Measurements from ENCODE around the gene FXN.
A peak's percentile ranks its signal among the peaks of the same experiment; 100 is the strongest.
"Not testable (repeated sequence)": the region's sequence is repeated elsewhere in the genome, so short reads cannot be mapped to it uniquely, and the experiment has no call there.

The FXN gene

GRCh38 chr9:69035438-69036308 lies at the start of gene FXN:
Gene FXN (plus strand): TSS chr9:69035752. CDS start chr9:69035783, 31 bp downstream.
- peak; percentile 80 to 82 for DNase-seq

DNA sequence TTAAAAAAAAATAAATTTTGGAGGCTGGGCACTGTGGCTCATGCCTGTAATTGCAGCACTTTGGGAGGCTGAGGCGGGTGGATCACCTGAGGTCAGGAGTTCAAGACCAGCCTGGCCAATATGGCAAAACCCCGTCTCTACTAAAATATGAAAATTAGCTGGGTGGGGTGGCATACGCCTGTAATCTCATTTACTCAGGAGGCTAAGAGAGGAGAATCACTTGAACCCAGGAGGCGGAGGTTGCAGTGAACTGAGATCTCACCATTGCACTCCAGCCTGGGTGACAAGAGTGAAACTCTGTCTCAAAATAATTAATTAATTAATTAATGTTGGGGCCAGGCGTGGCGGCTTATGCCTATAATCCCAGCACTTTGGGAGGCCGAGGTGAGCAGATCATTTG lies 48.6 kb upstream of the FXN start:
- DNase-seq: not testable (repeated sequence)

- DNase-seq: no peak
These were observed 44.1 kb upstream of the FXN start for GRCh38 chr9:68991457-68991856.

GRCh38 chr9:68995776-68996175 lies 39.8 kb upstream of the FXN start:
- DNase-seq: no peak

- DNase-seq: peak in 1 of 2 donors; percentile 23
These were observed 39.1 kb upstream of the FXN start for GRCh38 chr9:68996462-68996861.

DNA sequence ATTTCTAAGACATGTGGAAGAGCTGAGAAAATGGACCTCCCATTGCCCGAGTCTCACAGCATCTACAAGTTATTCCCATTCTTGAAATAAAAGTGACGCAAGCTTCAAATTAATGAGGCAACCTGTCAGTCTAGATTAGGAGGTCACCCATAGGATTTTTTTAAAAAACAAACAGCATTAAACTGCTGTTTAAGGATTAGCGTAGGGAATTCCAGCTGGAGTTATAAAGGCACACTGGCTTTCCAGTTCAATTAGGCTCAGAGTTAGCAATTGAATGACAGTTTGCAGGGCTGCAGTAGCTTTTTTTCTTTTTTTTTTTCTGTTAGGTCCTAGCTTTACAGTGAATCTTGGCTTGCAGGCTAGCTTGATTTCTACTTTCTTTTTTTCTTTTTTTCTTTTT lies 37.9 kb upstream of the FXN start:
- no peak for DNase-seq

- DNase-seq: no peak
These were observed 37.2 kb upstream of the FXN start for GRCh38 chr9:68998385-68998784.

DNA sequence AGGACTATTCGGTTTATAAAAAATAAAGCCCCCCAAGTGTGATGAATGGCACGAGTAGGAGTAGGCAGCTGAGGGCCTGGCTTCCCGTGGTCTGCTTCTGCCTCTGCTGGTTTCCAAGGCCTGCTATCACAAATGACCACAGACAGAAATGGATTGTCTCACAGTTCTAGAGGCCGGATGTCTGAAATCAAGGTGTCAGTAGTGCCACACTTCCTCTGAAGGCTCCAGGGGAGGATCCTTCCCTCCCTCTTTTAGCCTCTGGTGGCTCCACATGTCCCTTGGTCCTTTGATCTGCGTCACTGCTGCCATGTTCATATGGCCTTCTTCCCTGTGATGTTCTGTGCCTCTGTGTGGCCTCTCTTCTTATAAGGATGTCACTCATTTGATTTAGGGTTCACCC lies 36.7 kb upstream of the FXN start:
- DNase-seq: no peak

DNA sequence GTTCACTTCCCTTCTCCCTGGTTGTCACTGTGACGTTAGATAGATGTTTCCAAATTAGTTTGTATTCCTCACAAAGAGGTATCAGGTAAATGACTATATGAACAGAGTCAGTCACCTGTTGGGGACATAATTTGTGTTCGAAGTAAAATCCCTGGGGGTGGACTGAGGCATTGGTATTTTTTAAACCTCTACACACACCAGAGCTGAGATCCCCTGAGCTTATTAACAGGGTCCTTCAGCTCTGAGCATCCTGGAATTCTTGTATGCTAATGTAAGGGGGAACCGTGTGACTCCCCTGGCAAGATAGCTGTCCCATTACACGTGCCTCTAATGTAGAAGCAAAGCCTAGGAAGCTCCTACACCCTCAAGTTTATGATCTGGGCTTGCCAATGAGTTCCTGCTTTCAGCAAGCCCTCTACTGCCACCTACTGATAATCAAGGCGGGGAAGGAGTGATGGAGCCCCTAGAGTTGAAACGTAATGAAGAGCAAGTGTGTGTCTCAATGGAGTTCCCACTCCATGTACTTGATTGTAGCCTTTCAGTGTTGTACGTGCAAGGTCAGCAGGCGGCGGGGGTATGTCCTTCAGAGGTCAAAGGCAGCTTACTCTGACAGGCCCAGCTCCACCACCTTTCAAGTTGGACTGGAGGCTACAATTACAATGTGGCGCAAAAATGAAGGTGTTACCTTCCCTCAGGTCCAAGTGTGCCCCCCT lies 36.0 kb upstream of the FXN start:
- DNase-seq: peak; percentile 73 to 78

DNA sequence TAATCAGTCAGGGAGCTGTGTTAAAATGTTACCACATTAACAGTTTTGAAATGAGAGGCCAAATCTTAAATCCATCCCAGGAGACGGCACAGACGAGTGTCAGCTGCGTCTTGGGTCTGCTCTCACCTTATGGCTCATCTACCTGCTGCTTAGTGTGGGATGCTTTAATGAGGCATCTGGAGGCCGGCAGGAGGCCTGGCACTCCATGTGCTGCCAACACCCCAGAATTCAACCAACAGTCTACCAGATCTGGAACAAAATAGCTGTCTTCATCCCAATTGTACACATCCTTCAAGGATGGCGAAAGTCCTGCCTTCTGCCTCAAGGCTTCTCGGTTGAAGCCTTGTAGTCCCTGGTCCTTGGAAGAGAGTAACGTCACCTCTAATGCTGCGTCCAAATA lies 33.6 kb upstream of the FXN start:
- DNase-seq: no peak

- DNase-seq: no peak
These were observed 32.5 kb upstream of the FXN start for GRCh38 chr9:69003051-69003450.

DNA sequence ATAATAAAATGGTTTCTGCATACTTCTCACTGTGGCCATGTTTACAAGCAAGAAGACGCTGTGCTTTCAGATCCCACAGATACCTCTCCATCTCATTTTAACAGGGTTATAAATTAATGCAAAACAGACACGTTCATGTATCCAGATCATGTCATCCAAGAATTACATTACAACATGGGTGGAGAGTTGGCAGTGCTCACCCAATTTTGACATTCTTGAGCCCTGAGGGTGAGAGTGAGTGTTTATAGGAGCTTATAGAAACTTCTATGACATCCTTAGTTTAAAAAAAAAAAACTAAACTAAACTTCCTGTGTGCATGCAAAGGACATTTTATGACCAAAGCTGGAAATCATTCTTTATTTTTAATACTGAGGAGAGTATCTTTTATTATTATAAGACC lies 30.7 kb upstream of the FXN start:
- DNase-seq: no peak

DNA sequence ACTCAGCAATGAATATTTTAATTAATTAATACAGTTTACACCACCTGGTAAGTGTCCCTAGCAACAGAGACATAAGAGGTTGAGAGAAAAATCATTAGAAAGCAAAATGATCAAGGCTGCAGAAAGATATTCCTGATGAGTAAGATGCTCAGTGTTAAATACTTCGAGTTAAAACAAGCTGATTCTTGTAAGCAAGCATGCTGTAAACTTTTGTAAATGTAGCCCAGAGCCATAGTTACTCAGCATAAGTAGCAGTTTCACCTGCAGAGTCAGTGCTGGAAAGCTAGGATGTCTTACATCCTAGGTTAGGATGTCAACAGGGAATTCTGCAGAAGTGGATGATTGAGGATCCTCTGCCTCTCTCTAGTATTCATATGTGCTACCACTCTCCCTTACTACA lies 25.8 kb upstream of the FXN start:
- DNase-seq: no peak

DNA sequence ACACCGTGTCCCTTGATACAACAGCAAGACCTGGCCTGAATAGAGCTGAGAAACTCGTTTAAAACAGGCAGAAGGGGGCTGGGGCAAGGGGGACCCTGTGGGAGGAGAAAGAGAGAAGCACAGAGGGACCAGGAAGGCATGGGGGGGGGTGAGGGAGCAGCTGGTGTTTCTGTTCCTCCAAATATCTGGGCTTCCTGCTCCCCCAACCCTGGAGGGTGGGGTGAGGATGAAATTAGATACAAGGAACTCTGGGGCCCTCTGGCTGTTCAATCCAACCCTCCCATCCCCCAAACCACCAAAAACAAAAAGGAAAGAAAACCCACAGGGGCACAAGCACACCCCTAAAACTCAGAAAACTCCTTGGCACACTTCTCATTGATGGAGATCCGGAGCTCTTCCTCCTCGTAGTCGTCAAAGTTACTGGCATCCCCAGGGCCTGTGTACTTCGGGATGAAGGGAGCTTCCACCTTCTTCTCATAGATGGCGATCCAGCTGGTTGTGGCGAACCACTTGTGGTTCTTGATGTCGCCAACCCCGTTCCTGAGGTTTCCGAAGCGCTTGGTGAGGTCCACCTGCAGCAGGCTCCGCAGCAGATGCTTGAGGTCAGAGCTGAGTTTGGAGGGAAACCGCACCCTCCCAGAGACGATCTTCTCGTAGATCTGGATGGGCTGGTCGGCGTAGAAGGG lies 22.7 kb upstream of the FXN start:
- DNase-seq: peak in 1 of 2 donors; percentile 12

GRCh38 chr9:69013382-69013727 lies 22.2 kb upstream of the FXN start:
- no peak for DNase-seq

- no peak for DNase-seq
These were observed 21.5 kb upstream of the FXN start, which contains the start of gene PRKACG for GRCh38 chr9:69014013-69014412. Gene PRKACG (minus strand): TSS chr9:69014113. CDS start chr9:69014092, 21 bp downstream.

- no peak for DNase-seq
These were observed 19.1 kb upstream of the FXN start for GRCh38 chr9:69016191-69017096.

DNA sequence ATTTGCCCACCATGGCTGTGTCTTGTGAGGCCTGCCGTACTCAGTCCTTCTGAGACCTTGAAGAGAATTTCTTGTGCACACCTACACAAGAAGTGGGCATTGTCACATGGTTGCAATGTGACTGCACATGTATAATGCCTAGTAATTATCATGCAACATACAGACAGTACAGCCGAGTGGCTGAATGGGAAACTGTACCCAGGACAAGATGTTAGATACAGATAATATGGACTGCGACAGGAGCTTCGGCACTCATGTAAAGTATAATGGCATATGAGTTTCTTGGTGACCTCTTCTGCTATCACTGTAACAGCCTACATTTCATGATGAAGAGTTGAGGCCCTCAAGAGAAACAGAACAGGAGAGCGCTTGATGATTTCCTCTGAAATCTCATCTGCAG lies 16.8 kb upstream of the FXN start:
- no peak for DNase-seq

DNA sequence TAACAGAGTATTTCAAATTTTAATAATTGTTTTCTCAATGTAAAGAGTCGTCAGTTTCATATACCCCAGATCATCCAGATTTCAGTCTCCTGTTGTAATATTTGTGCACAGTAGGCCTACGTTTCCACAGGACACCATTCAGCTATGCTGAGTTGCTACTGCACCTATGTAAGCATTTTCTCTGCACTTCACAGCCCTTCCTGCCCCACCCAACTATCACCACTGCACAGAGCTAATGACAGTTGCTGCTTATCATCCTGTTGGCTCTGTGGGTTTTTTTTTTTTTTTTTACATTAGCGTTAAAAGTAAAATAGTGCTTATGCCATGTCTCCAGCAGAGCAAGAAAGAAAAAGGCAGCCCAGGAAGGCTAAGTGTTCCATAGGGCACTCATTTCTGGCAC lies 15.7 kb upstream of the FXN start:
- peak; percentile 54 to 58 for DNase-seq

DNA sequence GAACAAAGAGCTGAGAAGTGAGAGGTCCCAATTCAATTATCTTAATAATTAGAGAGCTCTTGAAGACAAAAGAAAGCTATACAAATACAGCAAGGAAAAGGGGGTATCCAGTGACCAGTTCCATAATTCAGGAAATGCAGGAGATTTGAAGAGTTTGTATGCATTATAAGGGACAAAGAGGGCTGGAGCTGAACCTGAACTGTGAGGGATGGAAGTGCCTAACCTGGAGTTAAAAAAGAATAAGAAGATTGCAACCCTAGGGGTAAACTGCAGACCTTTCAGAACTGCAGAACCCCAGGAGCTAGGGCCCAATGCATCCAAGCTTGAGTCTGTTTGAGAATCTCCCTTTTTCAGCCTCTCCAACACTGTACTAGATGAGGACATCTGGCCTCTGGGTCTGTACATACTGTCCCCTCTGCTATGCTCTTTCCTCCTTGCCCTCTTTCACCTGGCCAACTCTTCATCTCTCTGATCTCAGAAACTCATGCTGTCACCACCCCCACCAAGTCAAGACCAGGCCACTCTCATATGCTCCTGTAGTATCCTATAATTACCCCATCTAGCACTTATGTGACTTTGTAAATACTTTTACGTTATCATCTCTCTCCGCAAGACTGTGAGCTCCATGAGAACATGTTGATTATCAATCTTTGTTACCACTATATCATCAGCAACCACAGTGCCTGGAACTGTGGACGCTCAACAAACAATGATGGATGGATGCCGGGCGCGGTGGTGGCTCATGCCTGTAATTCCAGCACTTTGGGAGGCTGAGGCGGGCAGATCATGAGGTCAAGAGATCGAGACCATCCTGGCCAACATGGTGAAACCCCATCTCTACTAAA lies 15.0 kb upstream of the FXN start:
- no peak for DNase-seq

DNA sequence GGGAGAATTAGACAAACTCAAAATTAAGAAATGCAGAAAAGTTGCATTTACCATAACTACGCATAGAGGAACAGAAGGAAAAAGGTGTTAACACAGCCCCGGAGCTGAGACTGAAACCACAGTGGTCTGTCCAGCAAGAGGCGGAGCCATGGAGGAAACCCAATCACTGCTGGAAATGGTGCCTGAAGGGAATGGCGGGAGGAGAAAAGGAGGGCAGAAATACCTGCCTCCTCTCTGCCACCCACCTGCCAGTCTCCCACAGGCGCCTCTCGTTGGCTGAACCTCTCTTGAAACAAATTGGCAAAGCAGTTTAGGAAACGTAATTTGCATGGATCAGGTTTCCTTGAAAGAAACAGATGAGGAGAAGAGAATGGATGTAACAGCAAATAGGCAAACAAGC lies 11.9 kb upstream of the FXN start:
- DNase-seq: no peak

Measured in CD4-positive, alpha-beta T cell treated with Interleukin-4 for 1 hour (primary cell).